PC-9 (cell line): Measurements from ENCODE around the gene NPHP1. TPM values are rescaled to one million over a fixed set of nuclear protein-coding genes. Genes with fewer than 3 reads are reported as not detected.
"Not testable (repeated sequence)": the region's sequence is repeated elsewhere in the genome, so short reads cannot be mapped to it uniquely, and the experiment has no call there.

Source experiments
- BruUV-seq: library from RNA; stranded (reverse); fragments of 400-500 nt; replicated peaks from 2 replicates; lab custom pipeline; 2021; lab: Mats Ljungman, UMichigan
- CTCF ChIA-PET: fragments of 300-600 bp; sonication (Branson Sonifier 250); formaldehyde crosslinking; loops from one replicate; lab custom pipeline; 2022; ENCODE audit warnings: antibody characterized with exemption; lab: Charles Lee
- POLR2A ChIA-PET: fragments of 300-600 bp; sonication (Branson Sonifier 250); formaldehyde crosslinking; loops from one replicate; lab custom pipeline; 2022; ENCODE audit warnings: antibody characterized with exemption; ENCODE audit not compliant: unreplicated experiment; lab: Charles Lee
- DNase-seq, 2 experiments: peaks; one replicate each; pipeline versions ENCODE4 v3.0.0 to v3.0.0-alpha.2; 2015 to 2022; ENCODE audit warnings: mixed read lengths in 1 of 2
- H2AFZ ChIP-seq: fragments of 200-600 bp; sonication (generic); 2 replicates; pipeline ENCODE4 v1.8.1; 2017; ENCODE audit warnings: antibody characterized with exemption
- H3F3A ChIP-seq: fragments of 200-600 bp; sonication (generic); 2 replicates; pipeline ENCODE4 v1.8.1; 2017; ENCODE audit warnings: antibody characterized with exemption, mild to moderate bottlenecking, low read depth; ENCODE audit not compliant: insufficient read depth
- H3K27ac ChIP-seq: fragments of 200-600 bp; sonication (generic); 2 replicates; pipeline ENCODE4 v1.6.1; 2016; ENCODE audit warnings: mixed run types
- H3K27me3 ChIP-seq: fragments of 200-600 bp; sonication (generic); 2 replicates; pipeline ENCODE4 v1.6.1; 2016; ENCODE audit warnings: low read depth, mixed run types; ENCODE audit not compliant: insufficient read depth
- H3K36me3 ChIP-seq: fragments of 200-600 bp; sonication (generic); 2 replicates; pipeline ENCODE4 v1.6.1; 2016; ENCODE audit warnings: low read depth, mixed run types
- H3K4me1 ChIP-seq: fragments of 200-600 bp; sonication (generic); replicated peaks from 2 replicates; pipeline ENCODE4 v1.6.1; 2016; ENCODE audit warnings: mixed run types; ENCODE audit not compliant: insufficient read depth
- H3K4me2 ChIP-seq: fragments of 200-600 bp; sonication (generic); 2 replicates; pipeline ENCODE4 v1.6.1; 2017; ENCODE audit warnings: mixed run types
- H3K4me3 ChIP-seq: fragments of 200-600 bp; sonication (generic); 2 replicates; pipeline ENCODE4 v1.6.1; 2016; ENCODE audit warnings: mixed run types
- H3K79me2 ChIP-seq: fragments of 200-600 bp; sonication (generic); 2 replicates; pipeline ENCODE4 v1.6.1; 2017; ENCODE audit warnings: low read depth, mixed run types
- H3K9me2 ChIP-seq: fragments of 200-600 bp; sonication (generic); 2 replicates; pipeline ENCODE4 v1.8.1; 2017; ENCODE audit warnings: mild to moderate bottlenecking; ENCODE audit not compliant: insufficient read depth
- H3K9me3 ChIP-seq: fragments of 200-600 bp; sonication (generic); 2 replicates; pipeline ENCODE4 v1.8.1; 2016; ENCODE audit warnings: low read depth; ENCODE audit not compliant: insufficient read depth
- H4K20me1 ChIP-seq: fragments of 200-600 bp; sonication (generic); 2 replicates; pipeline ENCODE4 v1.8.1; 2017; ENCODE audit not compliant: insufficient read depth
- EZH2 ChIP-seq: fragments of 200-600 bp; sonication (generic); IDR thresholded peaks from 2 replicates; pipeline ENCODE4 v1.8.0; 2017; ENCODE audit warnings: antibody characterized with exemption, low read depth
- intact Hi-C: fragments of 100-400 bp; cut with micrococcal nuclease; formaldehyde crosslinking; loops from one replicate; pipeline ENCODE4 v1.10.0; 2022; ENCODE audit not compliant: unreplicated experiment
- total RNA-seq: library from RNA; stranded (reverse); gene quantifications from 2 replicates; pipeline ENCODE4 v1.2.3, GENCODE V29; 2021
- TF ChIP-seq, protein P1 (sequence below): fragments of 200-600 bp; sonication (generic); conservative IDR thresholded peaks from 2 replicates; pipeline ENCODE4 v1.6.1; 2017; ENCODE audit warnings: mixed run types, antibody characterized with exemption, mild to moderate bottlenecking, moderate library complexity

The NPHP1 gene
- total RNA-seq, 1 experiment from 2014 or later, result 13.7 TPM

DNA sequence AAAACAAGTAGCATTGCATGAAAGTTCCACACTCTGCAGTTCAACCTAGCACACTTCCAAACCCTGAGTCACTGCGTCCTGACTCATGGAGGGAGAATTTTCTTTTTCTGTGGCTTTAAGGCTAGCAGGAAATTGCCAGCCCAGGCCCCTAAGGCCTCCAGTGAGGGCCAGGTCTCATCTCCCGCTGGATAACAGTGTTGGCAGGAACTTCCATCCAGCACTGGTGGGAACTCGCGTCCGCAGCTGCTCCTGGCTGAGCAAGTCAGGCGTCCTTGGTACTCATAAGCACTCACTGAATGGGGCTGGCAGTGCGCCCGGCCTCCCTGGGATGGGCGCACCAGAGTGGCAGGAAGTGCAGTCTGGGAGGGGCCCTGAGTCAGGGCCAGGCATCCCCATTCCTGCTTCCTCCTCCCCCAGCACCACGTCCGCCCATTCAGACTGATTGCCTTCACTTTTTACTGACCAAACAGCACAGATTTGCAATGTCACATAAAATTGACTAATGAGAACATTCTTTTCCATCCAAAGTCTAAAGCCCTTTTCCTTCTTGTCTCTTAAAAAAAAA, 103.5 kb downstream of the NPHP1 start:
- no TSS peak for BruUV-seq
- Histone ChIP-seq H2AFZ (no peak overlapping the region), H3K4me3 (peak overlapping the region; percentile 25; the same call in 1 of the 2 replicates), H3K4me1 (peaks cover 92% of the 10 kb centered on the region), H3K36me3 (peaks cover 11% of the 10 kb centered on the region), H3K79me2 (peaks cover 64% of the 10 kb centered on the region), H3K27me3 (no peaks in the 10 kb centered on the region), H4K20me1 (no peaks in the 10 kb centered on the region), H3K4me2 (peak overlapping the region; percentile 75), H3K9me3 (no peaks in the 10 kb centered on the region), H3F3A (peaks cover 73% of the 10 kb centered on the region), H3K27ac (peak overlapping the region; percentile 100), H3K9me2 (no peaks in the 10 kb centered on the region)
- no peak for TF ChIP-seq EZH2
- TF ChIP-seq, protein P1, sequence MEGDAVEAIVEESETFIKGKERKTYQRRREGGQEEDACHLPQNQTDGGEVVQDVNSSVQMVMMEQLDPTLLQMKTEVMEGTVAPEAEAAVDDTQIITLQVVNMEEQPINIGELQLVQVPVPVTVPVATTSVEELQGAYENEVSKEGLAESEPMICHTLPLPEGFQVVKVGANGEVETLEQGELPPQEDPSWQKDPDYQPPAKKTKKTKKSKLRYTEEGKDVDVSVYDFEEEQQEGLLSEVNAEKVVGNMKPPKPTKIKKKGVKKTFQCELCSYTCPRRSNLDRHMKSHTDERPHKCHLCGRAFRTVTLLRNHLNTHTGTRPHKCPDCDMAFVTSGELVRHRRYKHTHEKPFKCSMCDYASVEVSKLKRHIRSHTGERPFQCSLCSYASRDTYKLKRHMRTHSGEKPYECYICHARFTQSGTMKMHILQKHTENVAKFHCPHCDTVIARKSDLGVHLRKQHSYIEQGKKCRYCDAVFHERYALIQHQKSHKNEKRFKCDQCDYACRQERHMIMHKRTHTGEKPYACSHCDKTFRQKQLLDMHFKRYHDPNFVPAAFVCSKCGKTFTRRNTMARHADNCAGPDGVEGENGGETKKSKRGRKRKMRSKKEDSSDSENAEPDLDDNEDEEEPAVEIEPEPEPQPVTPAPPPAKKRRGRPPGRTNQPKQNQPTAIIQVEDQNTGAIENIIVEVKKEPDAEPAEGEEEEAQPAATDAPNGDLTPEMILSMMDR, result no peak
- intact Hi-C loops, result loop anchor here (1.0 kb wide), 1 partner anchor 49 kb away; no protein-coding TSS in a partner anchor
- POLR2A ChIA-PET, result interaction anchor here (0.7 kb wide), 1 partner anchor 30 kb away, joined by 4 read pairs; no protein-coding TSS in a partner anchor
- peak; percentile 98 to 99 for DNase-seq
- CTCF ChIA-PET, result no interaction called here

DNA sequence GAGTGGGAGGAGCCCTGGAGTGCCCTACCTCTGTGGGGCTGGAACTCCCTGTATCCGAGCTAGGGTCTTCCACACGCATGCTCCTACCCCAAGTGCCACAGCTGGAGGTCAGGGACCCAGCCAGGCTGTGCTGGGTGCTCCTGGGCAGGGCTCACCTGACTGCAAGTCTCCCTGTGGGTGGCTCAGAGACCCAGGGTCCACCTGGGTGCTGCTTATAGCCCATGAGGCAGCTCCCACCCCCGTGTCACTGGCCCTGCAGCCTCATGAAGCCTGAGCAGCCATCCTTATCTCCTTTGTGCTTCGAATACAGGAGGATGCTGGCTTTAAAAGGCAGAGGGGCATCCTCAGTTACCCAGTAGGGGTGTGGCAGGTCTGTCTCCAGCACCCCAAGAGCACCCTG, 103.9 kb downstream of the NPHP1 start:
- H3K27ac ChIP-seq, result peak overlapping the region; percentile 100
- H3K36me3 ChIP-seq, result peaks cover 11% of the 10 kb centered on the region
- H2AFZ ChIP-seq, H3K27me3 ChIP-seq, H3K9me3 ChIP-seq, H3K9me2 ChIP-seq, DNase-seq, CTCF ChIA-PET, H3K4me3 ChIP-seq, H4K20me1 ChIP-seq: not testable (repeated sequence)
- peaks cover 71% of the 10 kb centered on the region for H3F3A ChIP-seq
- intact Hi-C loops, result loop anchor here (1.0 kb wide), 1 partner anchor 49 kb away; no protein-coding TSS in a partner anchor
- H3K4me1 ChIP-seq, result peaks cover 90% of the 10 kb centered on the region
- H3K79me2 ChIP-seq, result peaks cover 68% of the 10 kb centered on the region
- POLR2A ChIA-PET, result interaction anchor here (0.7 kb wide), 1 partner anchor 30 kb away, joined by 4 read pairs; no protein-coding TSS in a partner anchor
- H3K4me2 ChIP-seq, result peak overlapping the region; percentile 75
- TSS peak; percentile 17 for BruUV-seq

DNA sequence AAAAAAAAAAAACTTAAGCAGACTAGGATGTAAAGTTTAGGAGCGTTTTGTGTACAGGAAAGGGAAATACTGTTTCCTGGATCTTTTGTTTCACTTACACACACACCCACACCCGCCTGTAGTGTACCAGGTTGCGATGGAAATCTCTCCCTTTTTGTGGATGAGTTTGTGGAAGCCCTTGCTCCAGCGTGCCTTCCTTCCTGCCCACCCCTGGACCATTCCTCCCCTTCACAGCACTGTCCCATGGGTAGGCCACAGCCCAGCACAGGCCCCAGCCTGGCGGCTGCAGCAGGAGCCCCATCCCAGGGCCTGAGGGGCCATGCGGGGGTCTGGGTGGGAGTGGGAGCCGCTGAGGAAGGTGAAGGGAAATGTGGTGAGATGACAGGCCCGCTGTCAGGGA, 104.3 kb downstream of the NPHP1 start:
- no TSS peak for BruUV-seq
- DNase-seq, result no peak
- POLR2A ChIA-PET, result no interaction called here
- no peaks in the 10 kb centered on the region for H4K20me1 ChIP-seq
- intact Hi-C loops, result no loop called here
- peaks cover 11% of the 10 kb centered on the region for H3K36me3 ChIP-seq
- peaks cover 68% of the 10 kb centered on the region for H3K79me2 ChIP-seq
- no peaks in the 10 kb centered on the region for H3K9me3 ChIP-seq
- H3K9me2 ChIP-seq, result no peaks in the 10 kb centered on the region
- H2AFZ ChIP-seq, result no peak overlapping the region
- no peak overlapping the region for H3K4me3 ChIP-seq
- peak overlapping the region; percentile 100 for H3K27ac ChIP-seq
- peak overlapping the region; percentile 75 for H3K4me2 ChIP-seq
- H3K4me1 ChIP-seq, result peaks cover 87% of the 10 kb centered on the region
- no peaks in the 10 kb centered on the region for H3K27me3 ChIP-seq
- CTCF ChIA-PET, result no interaction called here
- peaks cover 67% of the 10 kb centered on the region for H3F3A ChIP-seq
- no peak for TF ChIP-seq EZH2

DNA sequence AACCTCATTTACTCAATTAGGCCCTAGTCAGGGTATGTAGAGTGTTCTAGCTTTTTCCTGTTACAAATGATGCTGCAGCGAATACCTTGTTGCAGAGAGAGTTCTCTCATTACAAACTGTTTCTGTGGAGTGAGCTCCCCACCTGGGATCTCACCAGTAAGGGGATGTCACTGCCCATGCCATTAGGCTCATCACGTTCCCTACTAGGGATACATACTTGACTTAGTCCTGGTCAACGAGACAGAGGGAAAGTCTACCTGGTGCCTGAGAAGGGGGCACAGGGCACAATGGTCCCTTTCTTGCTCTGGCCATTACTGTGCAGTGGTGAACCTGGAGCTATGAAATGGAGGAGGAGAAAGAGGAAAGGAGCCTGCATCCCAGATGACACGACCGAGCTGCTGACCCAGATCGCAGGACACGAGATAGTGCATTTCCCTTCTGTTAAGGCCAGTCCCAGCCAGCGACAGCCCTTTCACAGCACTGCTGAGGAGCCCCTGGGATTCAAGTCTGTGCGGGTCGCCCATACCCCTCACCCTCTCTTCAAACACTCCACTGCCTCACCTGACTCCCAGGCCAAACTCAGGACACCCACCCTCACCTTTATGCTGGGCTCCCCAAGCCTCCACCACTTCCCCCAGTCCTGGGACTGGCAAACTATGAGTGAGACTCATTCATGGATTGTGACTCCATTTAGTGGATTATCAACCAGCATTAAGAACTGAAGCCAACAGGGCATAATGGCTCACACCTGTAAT, 105.2 kb downstream of the NPHP1 start:
- no TSS peak for BruUV-seq
- Histone ChIP-seq H3K9me3 (no peaks in the 10 kb centered on the region), H3K4me3 (no peak overlapping the region), H4K20me1 (no peaks in the 10 kb centered on the region), H3K27ac (peak overlapping the region; percentile 100), H3K36me3 (peaks cover 8% of the 10 kb centered on the region), H3K9me2 (no peaks in the 10 kb centered on the region), H3F3A (peaks cover 61% of the 10 kb centered on the region), H3K79me2 (peaks cover 61% of the 10 kb centered on the region), H3K4me1 (peaks cover 83% of the 10 kb centered on the region), H3K27me3 (no peaks in the 10 kb centered on the region), H2AFZ (no peak overlapping the region), H3K4me2 (peak overlapping the region; percentile 75)
- ChIA-PET POLR2A (no interaction called here), CTCF (interaction anchor here (2.0 kb wide), 1 partner anchor 57 kb away, joined by 4 read pairs; no protein-coding TSS in a partner anchor)
- intact Hi-C loops, result no loop called here
- DNase-seq, result no peak
- TF ChIP-seq EZH2, result no peak
- TF ChIP-seq, protein P1, result no peak
